GM19468 (cell line): ENCODE measurements around the gene HIP1R.
"Not testable (repeated sequence)": the region's sequence is repeated elsewhere in the genome, so short reads cannot be mapped to it uniquely, and the experiment has no call there.

Experiments
- ATAC-seq: cut with Tn5 transposase; IDR thresholded peaks from one replicate; pipeline ENCODE4 v1.9.1; 2021; ENCODE audit warnings: mild to moderate bottlenecking, moderate library complexity, moderate number of reproducible peaks; ENCODE audit not compliant: unreplicated experiment; ENCODE audit errors: extremely low read depth

HIP1R gene

GRCh38 chr12:122834921-122835749 is at the start of gene HIP1R:
TSS of gene HIP1R (plus strand) at chr12:122835457. CDS start at chr12:122835551, 94 bp downstream.
- ATAC-seq: no peak

- no peak for ATAC-seq
These were observed 49.8 kb upstream of the HIP1R start for GRCh38 chr12:122785503-122785902.

GRCh38 chr12:122788387-122788786 is 46.9 kb upstream of the HIP1R start:
- ATAC-seq: no peak

- no peak for ATAC-seq
These were observed 45.6 kb upstream of the HIP1R start for GRCh38 chr12:122789637-122790036.

GRCh38 chr12:122790393-122791075 is 44.7 kb upstream of the HIP1R start:
- no peak for ATAC-seq

- no peak for ATAC-seq
These were observed 41.6 kb upstream of the HIP1R start for GRCh38 chr12:122793685-122794106.

- no peak for ATAC-seq
These were observed 39.5 kb upstream of the HIP1R start for GRCh38 chr12:122795807-122796206.

GRCh38 chr12:122799641-122800243 is 35.5 kb upstream of the HIP1R start:
- no peak for ATAC-seq

GRCh38 chr12:122803937-122804336 is 31.3 kb upstream of the HIP1R start:
- ATAC-seq: no peak

- ATAC-seq: not testable (repeated sequence)
These were observed 30.3 kb upstream of the HIP1R start for GRCh38 chr12:122804957-122805356.

- no peak for ATAC-seq
These were observed 27.6 kb upstream of the HIP1R start for GRCh38 chr12:122807651-122808050.

- ATAC-seq: no peak
These were observed 23.5 kb upstream of the HIP1R start for GRCh38 chr12:122811777-122812176.

GRCh38 chr12:122813310-122813713 is 21.9 kb upstream of the HIP1R start:
- ATAC-seq: no peak

GRCh38 chr12:122819209-122819785 is 16.0 kb upstream of the HIP1R start:
- ATAC-seq: no peak

GRCh38 chr12:122820138-122820537 is 15.1 kb upstream of the HIP1R start:
- ATAC-seq: no peak

GRCh38 chr12:122820838-122821271 is 14.4 kb upstream of the HIP1R start:
- ATAC-seq: no peak

- no peak for ATAC-seq
These were observed 11.8 kb upstream of the HIP1R start for GRCh38 chr12:122823429-122823828.

- ATAC-seq: no peak
These were observed 9.2 kb upstream of the HIP1R start for GRCh38 chr12:122825773-122826724.

GRCh38 chr12:122827258-122827657 is 8.0 kb upstream of the HIP1R start:
- ATAC-seq: no peak
